GM03348 (cell line): Measurements from ENCODE around the gene TAGAP.

Source experiments
- DNase-seq: peaks from one replicate; pipeline ENCODE4 v3.0.0; 2012; ENCODE audit warnings: low spot score

TAGAP gene

DNA sequence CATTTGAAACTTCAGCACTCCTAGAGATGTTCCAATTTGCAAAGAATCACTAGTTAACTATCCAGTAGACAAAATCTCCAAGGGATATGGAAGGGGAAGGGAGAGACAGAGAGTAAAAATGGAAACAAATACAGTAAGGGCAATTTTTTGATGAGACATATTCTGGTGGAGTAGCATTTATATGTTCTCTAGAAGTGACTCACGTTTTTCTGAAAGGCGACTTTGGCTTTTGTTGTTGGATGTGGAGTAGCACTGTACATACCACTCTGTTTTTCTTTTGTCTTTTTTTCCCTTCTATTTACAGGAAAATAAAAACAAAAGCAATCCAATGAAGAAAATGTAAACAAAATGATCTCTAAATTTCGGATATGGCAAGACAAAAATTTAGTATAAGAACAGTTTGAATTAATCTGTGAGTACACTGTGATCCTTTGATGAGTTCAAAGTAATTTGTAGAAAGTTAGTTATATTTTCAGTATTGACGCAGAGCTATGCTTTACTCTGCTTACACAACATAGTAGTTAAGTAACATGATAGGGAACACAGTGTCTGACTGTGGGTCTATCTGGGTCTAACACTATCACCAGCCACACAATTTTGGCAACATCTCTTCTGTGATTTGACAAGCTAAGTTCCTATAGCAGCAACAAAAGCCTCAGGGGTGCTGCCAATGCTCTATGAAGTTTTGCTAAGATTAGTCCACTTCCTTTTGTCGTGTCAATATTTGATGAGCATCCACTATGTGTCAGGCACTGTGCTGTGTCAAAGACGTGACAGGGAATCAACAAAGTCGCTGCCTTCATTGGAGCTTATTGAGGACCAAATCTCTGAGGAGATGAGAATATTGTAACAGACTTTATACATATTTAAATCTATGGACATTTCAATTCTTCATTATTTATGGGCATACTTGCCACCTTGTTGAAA is 27.3 kb upstream of the TAGAP start:
- DNase-seq, result no peak

DNA sequence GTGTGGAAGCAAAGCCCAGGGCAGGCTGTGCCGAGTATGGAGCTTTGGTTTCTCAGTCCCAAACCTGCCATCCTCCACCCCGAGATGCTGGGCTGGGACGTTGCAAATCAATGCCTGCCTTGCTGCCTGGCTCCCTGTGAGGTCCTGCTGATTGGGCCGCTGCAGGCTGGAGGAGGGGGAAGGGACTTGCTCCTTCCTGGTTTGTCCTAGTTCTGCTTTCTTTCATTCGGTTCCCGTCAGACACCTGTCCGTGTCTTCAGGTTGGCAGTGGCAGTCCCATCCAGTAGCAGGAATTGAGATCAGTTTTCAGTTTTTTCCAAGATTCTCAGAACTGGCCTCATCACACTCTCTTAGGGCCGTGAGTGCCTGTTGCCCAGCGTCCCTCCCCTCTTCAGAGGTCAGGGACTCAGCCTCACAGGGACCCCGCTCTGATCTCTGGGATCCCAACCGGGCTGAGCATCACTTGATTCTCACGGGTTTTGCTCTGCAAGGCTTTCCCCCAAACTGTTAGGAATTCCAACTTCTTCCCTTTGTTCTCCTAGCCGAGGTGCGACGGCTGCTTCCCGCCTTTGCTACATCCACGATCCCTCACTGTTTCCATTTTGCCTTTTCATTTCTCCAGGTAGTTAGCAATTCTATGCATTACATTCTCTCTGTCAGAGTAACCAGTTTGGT is 24.2 kb upstream of the TAGAP start:
- DNase-seq, result no peak

DNA sequence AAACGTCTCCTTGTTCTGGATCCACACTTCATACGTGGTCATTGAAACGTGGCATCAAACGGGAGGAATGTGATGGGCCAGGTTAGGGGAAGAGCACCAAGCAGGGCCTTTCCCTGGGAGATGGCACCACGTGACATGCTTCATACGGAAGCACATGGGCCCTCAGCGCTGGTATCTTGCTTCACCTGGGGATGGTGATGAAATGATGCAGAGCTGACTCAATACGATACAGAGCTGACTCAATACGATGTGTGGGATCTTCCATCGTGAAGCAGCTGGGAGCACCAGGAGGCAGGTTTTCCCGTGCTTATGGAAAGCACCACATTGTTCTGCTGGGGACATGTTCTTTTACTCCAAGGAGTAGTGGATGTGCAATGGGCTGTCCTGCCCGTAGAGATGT is 22.5 kb upstream of the TAGAP start:
- DNase-seq, result no peak

DNA sequence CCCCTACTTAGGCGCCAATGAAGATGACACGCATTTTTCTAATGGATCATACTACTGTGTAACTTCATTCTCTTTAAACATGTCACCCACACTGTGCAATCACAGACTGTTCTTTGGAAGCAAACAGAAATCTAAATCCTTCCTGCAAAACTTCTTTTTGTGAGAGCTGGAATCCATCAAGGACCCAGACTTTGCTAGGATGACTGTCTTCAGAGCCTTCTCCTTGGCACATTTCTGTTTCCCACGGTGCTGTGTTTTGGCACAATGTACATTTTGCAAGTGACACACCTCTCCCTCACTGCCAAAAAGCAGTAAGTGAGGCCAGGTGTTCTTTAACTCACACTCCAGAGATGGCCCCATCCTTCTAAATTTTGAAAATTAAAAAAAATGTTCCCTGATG is 21.7 kb upstream of the TAGAP start:
- no peak for DNase-seq

DNA sequence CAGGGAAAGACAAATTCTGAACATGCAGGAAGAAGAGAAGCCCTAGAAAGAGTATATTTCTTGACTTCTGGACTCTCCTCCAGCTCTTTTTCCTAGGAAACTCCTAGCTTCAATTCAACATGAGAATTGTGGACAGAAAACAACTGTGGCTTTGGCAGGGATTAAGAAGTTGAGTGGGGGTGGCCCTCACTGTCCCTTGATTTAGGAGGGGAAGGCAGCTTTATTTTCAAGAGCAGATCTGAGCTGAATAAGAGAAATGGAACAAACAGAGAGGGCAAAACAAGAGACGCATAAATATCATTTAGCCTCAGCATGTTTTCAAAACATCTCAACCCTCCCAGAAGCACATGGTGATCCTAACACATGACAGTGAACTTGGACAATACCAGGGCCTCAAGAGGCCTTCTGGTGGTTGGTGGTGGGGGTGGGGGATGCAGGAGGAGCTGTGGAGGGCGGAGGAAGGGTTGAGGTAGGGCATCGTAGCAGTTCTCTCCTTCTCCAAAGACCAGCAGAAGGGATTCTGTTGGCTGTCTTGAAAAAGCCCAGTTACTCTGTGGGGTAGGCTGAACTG is 21.1 kb upstream of the TAGAP start:
- no peak for DNase-seq

DNA sequence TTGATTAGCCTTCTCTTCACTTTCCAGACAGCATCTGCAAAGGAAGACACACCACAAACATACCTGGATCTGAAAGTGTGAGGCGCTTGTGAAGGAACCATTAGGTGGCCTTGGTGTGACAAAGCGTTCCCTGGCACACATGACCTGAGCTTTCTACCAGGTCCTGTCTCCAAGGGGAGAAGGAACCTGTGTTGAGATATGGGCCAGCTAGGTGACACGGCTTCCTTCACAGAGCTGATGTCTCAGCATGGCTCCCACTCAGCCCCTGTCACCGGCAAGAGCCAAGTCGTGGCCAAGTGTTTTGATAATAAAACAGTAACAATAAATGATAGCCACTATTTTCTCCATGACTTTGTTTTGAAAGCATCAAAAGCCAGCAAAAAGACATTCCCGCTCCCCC is 20.3 kb upstream of the TAGAP start:
- DNase-seq, result no peak

DNA sequence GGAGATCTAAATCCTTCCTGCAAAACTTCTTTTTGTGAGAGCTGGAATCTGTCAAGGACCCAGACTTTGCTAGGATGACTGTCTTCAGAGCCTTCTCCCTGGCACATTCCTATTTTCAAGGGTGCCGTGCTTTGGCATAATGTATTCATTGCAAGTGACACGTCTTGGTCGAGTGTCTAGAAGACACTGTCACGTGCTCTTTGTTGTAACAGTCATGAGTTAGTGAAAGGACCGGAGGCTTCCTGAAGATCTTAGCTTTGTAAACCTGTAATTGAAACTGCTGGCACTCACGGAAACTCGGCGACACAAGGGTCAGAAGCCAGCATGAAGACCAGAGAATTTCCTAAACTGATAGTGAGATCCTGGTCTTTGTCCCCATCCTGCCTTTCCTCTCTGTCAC is 19.7 kb upstream of the TAGAP start:
- DNase-seq, result no peak

DNA sequence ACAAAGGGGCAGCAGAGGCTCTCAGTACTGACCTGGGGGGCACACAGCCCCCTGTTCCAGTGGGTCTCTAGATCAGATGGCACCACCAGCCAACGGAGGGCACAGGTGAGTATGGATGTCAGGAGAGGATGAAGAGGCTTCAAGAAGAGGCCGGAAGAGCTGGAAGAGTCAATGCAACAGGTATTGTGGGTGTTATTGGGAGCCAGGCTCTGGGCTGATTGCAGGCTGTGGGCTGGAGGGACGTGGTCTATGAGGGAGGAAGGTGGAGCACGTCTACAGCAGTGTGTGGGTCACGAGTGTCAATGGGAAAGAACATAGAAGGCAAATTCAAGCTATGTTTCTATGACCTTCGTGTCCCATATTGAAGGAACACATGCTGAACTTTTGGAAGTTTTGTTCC is 18.8 kb upstream of the TAGAP start:
- DNase-seq, result no peak

DNA sequence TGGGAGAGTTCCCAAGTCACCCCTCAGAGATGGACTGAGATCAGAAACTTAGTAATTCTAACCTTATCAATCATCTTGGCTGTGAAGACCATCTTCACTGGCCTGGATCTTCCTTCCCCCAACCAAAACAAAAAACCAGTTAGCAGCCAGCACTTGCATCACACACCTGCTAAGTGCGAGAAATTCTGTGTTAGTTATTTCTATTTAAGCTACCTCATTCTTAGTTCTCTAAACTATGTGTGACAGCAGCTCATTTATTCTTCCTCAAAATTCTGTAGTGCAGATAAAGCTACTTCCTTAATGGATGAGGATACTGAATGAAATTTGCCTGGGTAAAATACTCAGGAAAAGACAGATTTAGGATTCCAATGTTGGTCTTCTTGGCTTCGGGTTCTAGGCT is 18.2 kb upstream of the TAGAP start:
- no peak for DNase-seq

DNA sequence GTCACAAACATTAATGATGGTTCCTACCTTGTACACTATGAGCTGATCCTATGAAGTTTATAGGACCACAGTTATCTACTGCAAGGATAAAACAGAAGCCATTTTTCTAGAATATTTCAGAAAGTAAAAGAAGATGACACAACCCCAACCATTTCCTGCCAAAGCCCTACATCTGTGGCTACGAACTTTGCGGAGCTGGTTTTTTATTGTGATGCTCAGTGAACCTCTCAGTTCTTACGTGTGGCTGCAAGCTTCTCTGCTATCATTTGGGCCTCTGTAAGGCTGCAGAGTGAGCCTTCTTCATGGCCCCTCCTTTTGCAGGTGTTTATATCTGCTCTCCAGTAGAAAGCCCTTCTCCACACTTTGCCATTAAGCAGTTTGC is 17.8 kb upstream of the TAGAP start:
- no peak for DNase-seq

DNA sequence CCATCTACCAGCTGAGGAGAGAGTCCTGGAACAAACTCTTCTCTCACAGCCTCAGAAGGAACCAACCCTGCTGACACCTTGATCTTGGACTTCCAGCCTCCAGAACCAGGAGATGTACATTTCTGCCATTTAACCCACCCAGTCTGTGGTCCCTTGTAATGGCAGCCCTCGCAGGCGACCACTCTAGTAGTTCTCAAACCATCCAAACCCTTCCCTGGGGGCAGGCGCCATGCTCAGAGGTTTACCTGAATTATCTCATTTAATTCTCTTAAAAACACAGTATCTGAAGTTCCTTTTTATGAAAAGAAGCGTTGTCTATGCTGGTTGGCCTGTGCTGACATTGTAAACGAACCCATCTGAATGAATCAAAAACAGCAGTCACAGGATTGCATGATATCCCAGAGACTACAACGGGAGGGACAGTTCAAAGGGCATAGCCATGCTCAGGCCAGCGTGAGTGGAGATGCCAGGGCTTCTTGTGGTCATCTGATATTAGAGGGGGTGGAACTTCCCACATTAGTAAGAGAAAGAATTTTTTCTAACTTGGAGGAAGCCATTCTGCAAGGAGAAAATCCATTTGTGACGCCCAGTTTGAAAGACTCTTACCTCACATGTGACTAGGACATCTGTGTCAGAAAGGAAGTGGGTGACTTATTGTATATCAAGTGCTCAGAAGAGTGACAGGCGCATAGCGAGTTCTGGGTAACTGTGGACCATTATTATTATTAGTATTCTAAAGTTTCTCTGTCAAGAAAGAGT is 17.2 kb upstream of the TAGAP start:
- no peak for DNase-seq

DNA sequence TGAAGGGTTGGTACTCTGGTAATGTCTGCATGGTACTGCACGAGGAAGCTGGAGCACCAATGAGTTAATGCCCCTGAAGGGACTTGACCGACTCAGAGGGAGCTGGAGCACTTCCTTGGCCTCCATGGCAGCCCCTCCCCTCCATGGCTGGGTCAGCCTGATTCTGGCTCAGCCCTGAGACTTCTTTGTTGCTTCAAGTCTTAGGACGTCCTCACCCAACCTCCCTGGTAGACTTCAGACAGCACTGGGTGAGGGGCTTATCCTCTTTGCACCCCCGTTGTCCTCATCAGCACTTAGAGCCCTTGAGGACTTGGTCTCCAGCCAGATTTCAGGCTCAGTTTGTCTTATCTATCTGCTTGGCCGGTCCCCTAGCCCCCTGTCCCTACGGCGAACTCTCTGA is 16.4 kb upstream of the TAGAP start:
- no peak for DNase-seq

DNA sequence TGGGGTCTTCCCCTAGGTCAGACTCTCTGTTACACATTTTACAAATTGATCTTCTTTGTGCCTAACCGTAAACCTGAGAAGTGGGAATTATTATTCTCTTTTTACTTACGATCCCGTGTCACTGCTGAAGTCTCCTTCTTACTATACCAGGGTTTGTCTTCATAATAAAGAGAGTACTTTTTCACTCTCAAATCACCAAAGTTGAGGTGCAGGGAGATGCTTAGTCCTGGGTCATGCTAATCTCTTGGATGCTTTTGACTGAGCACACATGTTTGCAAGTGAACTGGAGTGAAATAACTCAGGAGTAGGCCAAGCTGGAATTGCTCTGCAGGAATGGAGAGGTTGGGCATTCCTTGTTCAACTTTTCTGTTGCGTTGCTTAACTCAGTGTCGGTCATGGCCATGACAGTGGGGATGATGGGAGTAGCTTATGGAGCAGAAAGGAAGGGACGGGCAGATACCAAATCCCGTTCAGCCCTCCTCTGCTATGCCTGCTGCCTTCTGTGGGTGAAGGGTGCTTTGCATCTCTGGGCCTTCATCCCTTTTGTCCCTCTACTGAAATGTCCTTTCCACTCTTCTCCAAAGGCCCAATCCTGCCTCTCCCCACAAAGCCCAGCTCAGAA is 15.2 kb upstream of the TAGAP start:
- DNase-seq, result no peak

DNA sequence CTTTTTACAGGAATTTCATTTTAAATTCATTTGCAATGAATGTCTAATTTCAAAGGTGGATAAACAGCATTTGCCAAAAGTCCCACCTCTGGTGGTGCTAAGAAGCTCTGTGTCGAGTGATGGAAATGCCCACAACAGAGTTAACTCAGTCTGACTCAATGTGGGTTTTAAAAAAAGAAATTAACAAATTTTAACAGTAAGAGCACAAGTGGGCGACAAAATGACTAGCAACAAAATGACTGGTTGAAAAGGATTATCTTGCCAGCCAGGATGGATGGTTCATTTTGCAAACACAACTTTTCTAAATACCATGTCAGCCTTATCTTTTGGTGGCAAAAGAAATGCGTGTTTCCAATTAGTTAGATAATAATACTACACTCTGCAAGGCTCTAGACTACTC is 14.3 kb upstream of the TAGAP start:
- no peak for DNase-seq

DNA sequence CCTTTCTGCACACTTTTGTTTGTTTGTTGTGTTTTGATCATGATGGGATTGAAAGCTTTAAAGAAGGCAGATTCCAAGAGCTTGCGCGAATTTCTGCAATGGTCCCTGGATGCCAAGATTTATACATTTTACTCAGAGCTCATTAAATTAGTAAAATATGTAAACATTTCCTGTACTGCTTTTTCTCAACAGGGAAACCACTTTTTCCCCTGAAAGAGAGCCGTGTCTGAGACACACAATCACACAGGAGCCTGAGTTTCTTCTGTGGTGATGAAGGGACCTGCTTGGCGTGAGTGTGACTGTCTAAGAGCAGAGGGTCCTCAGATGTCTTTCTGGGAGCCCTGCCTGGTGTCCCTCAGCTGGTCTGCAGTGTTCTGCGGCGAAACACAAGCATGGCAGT is 12.1 kb upstream of the TAGAP start:
- no peak for DNase-seq

DNA sequence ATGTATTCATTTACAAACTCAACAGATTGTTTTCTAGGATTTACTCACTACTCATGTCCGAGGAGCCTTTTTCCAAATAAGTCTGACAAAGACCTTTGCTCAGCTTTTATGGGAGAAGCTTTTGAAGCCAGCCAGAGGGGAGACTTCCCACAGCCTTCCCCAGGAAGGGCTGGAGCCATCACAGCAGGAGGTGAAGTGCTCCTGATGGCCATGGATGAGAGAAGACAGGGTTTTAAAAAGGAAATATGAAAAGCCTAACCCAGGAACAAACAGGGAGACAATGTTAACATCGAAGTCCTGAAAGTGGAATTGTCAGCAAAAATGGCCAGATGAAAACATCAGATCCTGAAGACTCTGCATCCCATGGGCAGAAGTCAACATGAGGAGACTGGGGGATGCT is 11.6 kb upstream of the TAGAP start:
- no peak for DNase-seq

DNA sequence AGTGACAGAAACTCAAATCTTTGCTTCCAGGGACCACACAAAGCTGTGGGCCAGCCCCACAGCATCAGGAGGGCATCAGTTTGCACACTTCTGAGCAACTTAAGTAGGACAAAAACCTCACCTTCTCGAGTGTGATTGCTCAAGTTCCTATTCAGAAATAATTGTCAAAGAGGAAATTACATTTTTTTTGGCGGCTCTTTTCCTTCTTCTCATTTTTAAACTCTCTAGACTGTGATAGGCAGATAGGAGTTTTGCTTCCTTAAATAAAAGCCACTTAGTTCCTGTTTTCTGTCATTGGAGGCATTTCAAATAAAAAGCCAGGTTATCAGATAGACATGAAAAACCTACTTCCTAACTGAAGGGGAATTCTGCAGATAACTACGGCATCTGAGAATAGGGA is 11.2 kb upstream of the TAGAP start:
- DNase-seq, result no peak

DNA sequence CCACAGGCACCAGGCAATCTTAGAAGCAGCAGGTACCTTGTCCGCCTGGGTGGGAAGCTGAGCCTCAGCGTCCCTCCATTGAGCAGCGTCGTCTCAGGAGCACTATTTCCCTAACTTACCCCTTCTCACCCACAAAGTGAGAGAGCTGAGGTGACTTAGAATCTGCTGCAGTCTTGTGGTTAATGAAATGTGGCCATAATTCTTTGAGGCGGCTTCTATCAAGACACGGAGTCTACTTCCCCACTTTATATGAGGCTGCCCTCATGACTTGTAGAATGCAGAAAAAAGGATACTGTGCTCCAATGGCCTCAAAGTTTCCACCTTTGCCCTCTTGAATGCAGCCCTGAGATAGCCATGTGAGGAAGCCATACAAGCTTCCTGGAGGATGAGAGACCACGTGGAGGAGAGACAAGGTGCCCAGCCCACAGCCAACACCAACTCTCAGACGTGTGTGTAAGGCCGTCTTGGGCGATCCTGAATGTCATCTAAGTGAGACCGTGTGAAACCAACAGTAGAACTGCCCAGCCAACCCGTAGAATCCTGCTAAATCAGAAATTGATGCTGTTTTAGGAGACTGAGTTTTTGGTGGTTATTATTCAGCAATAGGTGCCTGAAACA is 9.1 kb upstream of the TAGAP start:
- DNase-seq, result no peak

DNA sequence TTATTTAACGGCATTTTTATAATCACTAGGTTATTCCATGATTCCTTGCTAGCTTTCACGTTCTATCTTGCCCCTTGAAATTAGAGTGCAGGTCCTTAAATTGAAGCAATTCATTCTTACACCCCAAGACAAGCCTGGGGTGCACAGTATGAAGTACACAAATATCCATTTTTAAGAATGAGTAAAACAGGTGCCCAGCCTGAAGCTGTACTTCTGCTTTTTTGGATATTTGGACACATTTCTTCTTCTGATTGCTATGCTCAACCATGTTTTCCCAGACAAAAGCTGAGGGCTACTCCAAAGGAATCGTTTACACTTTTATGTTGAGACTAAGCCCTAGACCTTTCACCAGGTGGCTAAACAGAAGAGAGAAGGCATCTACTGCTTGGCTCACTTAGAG is 7.9 kb upstream of the TAGAP start:
- DNase-seq, result no peak

DNA sequence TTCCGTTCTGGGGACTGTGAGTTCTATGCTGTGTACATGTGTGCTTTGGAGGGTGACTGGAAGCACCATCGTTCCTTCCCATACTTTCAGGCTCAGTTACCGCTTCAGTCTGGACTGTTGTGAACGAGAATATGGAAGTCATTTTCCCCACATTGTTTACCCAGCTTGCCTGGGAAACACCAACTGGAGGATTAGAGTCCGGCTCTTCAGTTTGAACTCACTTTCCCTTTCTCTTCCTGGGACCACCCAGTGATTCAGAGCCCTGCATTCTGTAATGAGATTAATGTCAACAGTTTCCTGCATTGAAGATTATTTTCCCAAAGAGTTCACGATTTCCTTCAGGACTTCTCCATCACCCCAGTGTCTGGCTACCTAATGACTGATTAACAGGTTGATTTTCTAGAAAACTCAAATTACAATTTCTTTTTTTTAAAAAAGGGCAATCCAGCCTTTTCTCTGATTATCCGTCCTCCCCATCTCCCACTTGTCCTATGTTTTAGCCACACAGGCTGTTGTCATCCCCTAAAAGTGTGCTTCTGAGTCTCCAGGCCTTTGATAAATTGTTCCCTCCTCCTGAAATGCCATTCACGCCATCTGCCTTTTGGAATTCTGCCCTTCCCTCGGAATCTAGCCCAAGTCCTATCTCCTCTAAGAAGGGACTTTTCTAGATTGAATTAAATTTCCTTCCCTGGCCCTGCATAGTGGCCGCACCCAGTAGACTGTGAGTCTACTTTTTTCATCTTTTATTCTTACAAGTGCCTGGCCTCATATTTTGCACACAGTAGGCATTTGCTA is 3.3 kb upstream of the TAGAP start:
- no peak for DNase-seq

DNA sequence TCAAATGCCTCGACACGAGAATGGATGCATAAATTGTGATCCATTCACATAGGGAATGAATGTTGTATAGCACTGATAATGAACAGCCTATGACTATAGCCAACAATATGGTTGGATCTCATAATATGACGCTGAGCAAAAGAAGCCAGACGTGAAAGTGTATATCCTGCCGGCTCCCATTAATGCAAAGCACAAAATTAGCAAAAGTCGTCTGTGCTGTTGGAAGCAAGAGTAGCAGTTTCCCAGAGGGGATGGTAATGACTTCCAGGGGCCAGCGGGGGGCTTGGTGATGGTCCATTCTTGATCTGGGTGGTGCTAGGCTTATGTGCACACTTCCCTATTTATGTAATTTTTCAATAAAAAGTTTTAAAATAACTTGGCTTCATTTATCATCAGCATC is 1.0 kb upstream of the TAGAP start:
- no peak for DNase-seq
